ENCODE data around the gene CDK5. TPM values are rescaled to one million over a fixed set of nuclear protein-coding genes. Genes with fewer than 3 reads are reported as not detected.
A peak's percentile ranks its signal among the peaks of the same experiment; 100 is the strongest.

The CDK5 gene
- polyA plus RNA-seq, 1 donor (not counting 4 experiments of a cell fraction or from before 2014, with no cell fraction given): 19.3 TPM

DNA sequence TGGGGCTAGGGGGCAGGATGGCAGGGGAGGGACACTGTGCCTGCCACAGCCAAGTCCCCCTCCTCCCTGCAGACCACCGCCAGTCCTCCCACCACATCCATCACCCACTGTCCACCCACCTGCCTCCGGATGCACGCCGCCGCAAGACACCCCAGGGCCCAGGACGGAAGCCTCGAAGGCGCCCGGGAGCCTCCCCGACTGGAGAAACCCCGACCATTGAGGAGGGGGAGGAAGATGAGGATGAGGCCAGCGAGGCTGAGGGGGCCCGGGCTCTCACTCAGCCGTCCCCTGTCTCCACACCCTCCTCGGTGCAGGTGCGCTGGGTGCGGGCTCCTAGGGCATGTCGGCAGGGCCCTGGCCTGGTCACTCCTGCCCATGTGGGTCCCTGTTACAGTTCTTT is 6.8 kb upstream of the CDK5 start:
- no peak for FAIRE-seq

DNA sequence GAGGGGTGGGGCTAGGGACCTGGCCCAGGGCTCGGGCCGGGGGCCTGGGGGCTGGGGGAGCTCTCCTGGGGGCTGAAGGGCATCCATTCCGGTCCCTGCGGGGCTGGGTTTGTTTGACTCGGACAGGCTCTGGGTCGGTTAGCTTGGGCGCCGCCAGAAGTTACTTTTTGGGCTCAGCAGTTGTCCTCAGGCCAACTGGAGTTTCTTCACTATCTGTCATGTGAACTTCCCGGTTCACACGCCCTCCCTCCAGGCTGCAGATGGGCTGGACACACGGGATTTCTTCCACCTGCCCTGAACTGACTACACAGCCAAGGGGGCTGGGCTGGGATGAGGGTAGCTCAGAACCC is 5.5 kb upstream of the CDK5 start:
- Histone ChIP-seq H3K79me2 (ENCODE audit: control insufficient read depth, insufficient read depth, low read length) (peaks cover 35% of the 10 kb centered on the region), H3K9ac (ENCODE audit: control insufficient read depth, extremely low read depth, insufficient read depth, low read length) (no peak overlapping the region), H3K27ac (ENCODE audit: control insufficient read depth, insufficient read depth, low read length) (peak overlapping the region; percentile 14), H2AFZ (ENCODE audit: control insufficient read depth, low read length) (no peak overlapping the region), H3K4me2 (ENCODE audit: control insufficient read depth, extremely low read depth, insufficient read depth, low read depth, low read length) (no peak overlapping the region), H3K9me1 (ENCODE audit: control insufficient read depth, extremely low read depth, insufficient read depth, low read length) (peaks cover 4% of the 10 kb centered on the region), H3K9me3 (ENCODE audit: control insufficient read depth, low read depth, low read length) (no peaks in the 10 kb centered on the region), H3K4me3 (ENCODE audit: control insufficient read depth in 2 of 3, extremely low read depth in 1 of 3, insufficient read depth in 2 of 3, low read depth in 1 of 3, low read length in 3 of 3) (no peak overlapping the region), H3K36me3 (ENCODE audit: control insufficient read depth in 2 of 2, extremely low read depth in 1 of 2, insufficient read depth in 2 of 2, low read length in 2 of 2) (peaks cover 22 to 23% of the 10 kb centered on the region in 2 experiments), H4K20me1 (ENCODE audit: control insufficient read depth, extremely low read depth, insufficient read depth, low read length) (peaks cover under 1% of the 10 kb centered on the region), H3K27me3 (ENCODE audit: control insufficient read depth, extremely low read depth, insufficient read depth, low read length) (no peaks in the 10 kb centered on the region), H3K4me1 (ENCODE audit: control insufficient read depth, extremely low read depth, insufficient read depth, low read length) (peaks cover 32% of the 10 kb centered on the region)
- DNase-seq (ENCODE audit: low read depth, low spot score): no peak
- no peak for FAIRE-seq
- TF ChIP-seq EZH2 (IDR thresholded peaks at IDR 0.05; ENCODE audit: low read length): no peak
- TF ChIP-seq, protein P1, sequence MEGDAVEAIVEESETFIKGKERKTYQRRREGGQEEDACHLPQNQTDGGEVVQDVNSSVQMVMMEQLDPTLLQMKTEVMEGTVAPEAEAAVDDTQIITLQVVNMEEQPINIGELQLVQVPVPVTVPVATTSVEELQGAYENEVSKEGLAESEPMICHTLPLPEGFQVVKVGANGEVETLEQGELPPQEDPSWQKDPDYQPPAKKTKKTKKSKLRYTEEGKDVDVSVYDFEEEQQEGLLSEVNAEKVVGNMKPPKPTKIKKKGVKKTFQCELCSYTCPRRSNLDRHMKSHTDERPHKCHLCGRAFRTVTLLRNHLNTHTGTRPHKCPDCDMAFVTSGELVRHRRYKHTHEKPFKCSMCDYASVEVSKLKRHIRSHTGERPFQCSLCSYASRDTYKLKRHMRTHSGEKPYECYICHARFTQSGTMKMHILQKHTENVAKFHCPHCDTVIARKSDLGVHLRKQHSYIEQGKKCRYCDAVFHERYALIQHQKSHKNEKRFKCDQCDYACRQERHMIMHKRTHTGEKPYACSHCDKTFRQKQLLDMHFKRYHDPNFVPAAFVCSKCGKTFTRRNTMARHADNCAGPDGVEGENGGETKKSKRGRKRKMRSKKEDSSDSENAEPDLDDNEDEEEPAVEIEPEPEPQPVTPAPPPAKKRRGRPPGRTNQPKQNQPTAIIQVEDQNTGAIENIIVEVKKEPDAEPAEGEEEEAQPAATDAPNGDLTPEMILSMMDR (optimal IDR thresholded peaks at IDR 0.05 in 1 of 3, IDR thresholded peaks at IDR 0.05 in 1 of 3, conservative IDR thresholded peaks at IDR 0.05 in 1 of 3; ENCODE audit: extremely low read depth in 1 of 3, insufficient read depth in 2 of 3, low read length in 3 of 3): no peak
- dilution Hi-C loops (cut with MboI; ENCODE audit: extremely low pct_ligation_motif_present, low sequenced_read_pairs): no loop called here

More for the DNA sequence above, 6.8 kb upstream of the CDK5 start:
- dilution Hi-C loops (cut with MboI; ENCODE audit: extremely low pct_ligation_motif_present, low sequenced_read_pairs): no loop called here
- TF ChIP-seq, protein P1 (optimal IDR thresholded peaks at IDR 0.05 in 1 of 3, IDR thresholded peaks at IDR 0.05 in 1 of 3, conservative IDR thresholded peaks at IDR 0.05 in 1 of 3; ENCODE audit: extremely low read depth in 1 of 3, insufficient read depth in 2 of 3, low read length in 3 of 3): no peak
- no peak for TF ChIP-seq EZH2 (IDR thresholded peaks at IDR 0.05; ENCODE audit: low read length)
- no peak for DNase-seq (ENCODE audit: low read depth, low spot score)
- Histone ChIP-seq H3K4me2 (ENCODE audit: control insufficient read depth, extremely low read depth, insufficient read depth, low read depth, low read length) (no peak overlapping the region), H2AFZ (ENCODE audit: control insufficient read depth, low read length) (no peak overlapping the region), H3K9me3 (ENCODE audit: control insufficient read depth, low read depth, low read length) (no peaks in the 10 kb centered on the region), H3K27ac (ENCODE audit: control insufficient read depth, insufficient read depth, low read length) (no peak overlapping the region), H3K79me2 (ENCODE audit: control insufficient read depth, insufficient read depth, low read length) (peaks cover 35% of the 10 kb centered on the region), H3K27me3 (ENCODE audit: control insufficient read depth, extremely low read depth, insufficient read depth, low read length) (no peaks in the 10 kb centered on the region), H3K4me1 (ENCODE audit: control insufficient read depth, extremely low read depth, insufficient read depth, low read length) (peaks cover 22% of the 10 kb centered on the region), H3K4me3 (ENCODE audit: control insufficient read depth in 2 of 3, extremely low read depth in 1 of 3, insufficient read depth in 2 of 3, low read depth in 1 of 3, low read length in 3 of 3) (no peak overlapping the region), H3K36me3 (ENCODE audit: control insufficient read depth in 2 of 2, extremely low read depth in 1 of 2, insufficient read depth in 2 of 2, low read length in 2 of 2) (peaks cover 26 to 27% of the 10 kb centered on the region in 2 experiments), H4K20me1 (ENCODE audit: control insufficient read depth, extremely low read depth, insufficient read depth, low read length) (peaks cover 3% of the 10 kb centered on the region), H3K9me1 (ENCODE audit: control insufficient read depth, extremely low read depth, insufficient read depth, low read length) (peaks cover 4% of the 10 kb centered on the region), H3K9ac (ENCODE audit: control insufficient read depth, extremely low read depth, insufficient read depth, low read length) (no peak overlapping the region)

Measured in keratinocyte (primary cell).